ACHN (cell line): Measurements from ENCODE around the gene SH3GL1.

Experiments
- DNase-seq: peaks from one replicate; pipeline ENCODE4 v3.0.0-alpha.2; 2015
- in situ Hi-C: cut with HindIII; loops from 2 replicates; pipeline ENCODE4 v1.10.0; 2017; ENCODE audit warnings: low sequenced_read_pairs, low pct_ligation_motif_present, low pct_unique_long_range_greater_than_20kb

SH3GL1 gene

GRCh38 chr19:4369109-4369887 lies 31.0 kb downstream of the SH3GL1 start:
- peak; percentile 75 for DNase-seq

GRCh38 chr19:4368128-4368820 lies 32.1 kb downstream of the SH3GL1 start:
- no peak for DNase-seq
- in situ Hi-C loops: no loop called here

More at GRCh38 chr19:4369109-4369887, 31.0 kb downstream of the SH3GL1 start:
- in situ Hi-C loops: no loop called here

GRCh38 chr19:4367781-4368127 lies 32.6 kb downstream of the SH3GL1 start:
- no peak for DNase-seq
- in situ Hi-C loops: no loop called here

GRCh38 chr19:4367336-4367723 lies 33.0 kb downstream of the SH3GL1 start:
- in situ Hi-C loops: no loop called here

GRCh38 chr19:4366666-4367335 lies 33.5 kb downstream of the SH3GL1 start:
- no peak for DNase-seq
- in situ Hi-C loops: no loop called here

More at GRCh38 chr19:4367336-4367723, 33.0 kb downstream of the SH3GL1 start:
- no peak for DNase-seq

- no peak for DNase-seq
- in situ Hi-C loops: no loop called here
Measured at GRCh38 chr19:4365791-4366665, 34.3 kb downstream of the SH3GL1 start.

GRCh38 chr19:4365341-4365740 lies 35.0 kb downstream of the SH3GL1 start:
- in situ Hi-C loops: no loop called here
- DNase-seq: no peak

- in situ Hi-C loops: no loop called here
Measured at GRCh38 chr19:4363571-4364304, 36.6 kb downstream of the SH3GL1 start.

GRCh38 chr19:4362831-4363545 lies 37.4 kb downstream of the SH3GL1 start:
- in situ Hi-C loops: no loop called here
- peak; percentile 14 for DNase-seq

More at GRCh38 chr19:4363571-4364304, 36.6 kb downstream of the SH3GL1 start:
- no peak for DNase-seq

- DNase-seq: no peak
- in situ Hi-C loops: no loop called here
Measured at GRCh38 chr19:4362101-4362828, 38.1 kb downstream of the SH3GL1 start.

GRCh38 chr19:4361152-4362046 lies 38.9 kb downstream of the SH3GL1 start:
- in situ Hi-C loops: no loop called here
- DNase-seq: no peak

GRCh38 chr19:4360641-4361151 lies 39.7 kb downstream of the SH3GL1 start:
- DNase-seq: no peak
- in situ Hi-C loops: no loop called here

GRCh38 chr19:4360081-4360569 lies 40.2 kb downstream of the SH3GL1 start:
- DNase-seq: no peak
- in situ Hi-C loops: no loop called here

- no peak for DNase-seq
- in situ Hi-C loops: no loop called here
Measured at GRCh38 chr19:4359627-4360000, 40.7 kb downstream of the SH3GL1 start.

- DNase-seq: no peak
- in situ Hi-C loops: no loop called here
Measured at GRCh38 chr19:4358709-4359626, 41.4 kb downstream of the SH3GL1 start.
